ENCODE measurements around the gene PNLDC1.

DNA sequence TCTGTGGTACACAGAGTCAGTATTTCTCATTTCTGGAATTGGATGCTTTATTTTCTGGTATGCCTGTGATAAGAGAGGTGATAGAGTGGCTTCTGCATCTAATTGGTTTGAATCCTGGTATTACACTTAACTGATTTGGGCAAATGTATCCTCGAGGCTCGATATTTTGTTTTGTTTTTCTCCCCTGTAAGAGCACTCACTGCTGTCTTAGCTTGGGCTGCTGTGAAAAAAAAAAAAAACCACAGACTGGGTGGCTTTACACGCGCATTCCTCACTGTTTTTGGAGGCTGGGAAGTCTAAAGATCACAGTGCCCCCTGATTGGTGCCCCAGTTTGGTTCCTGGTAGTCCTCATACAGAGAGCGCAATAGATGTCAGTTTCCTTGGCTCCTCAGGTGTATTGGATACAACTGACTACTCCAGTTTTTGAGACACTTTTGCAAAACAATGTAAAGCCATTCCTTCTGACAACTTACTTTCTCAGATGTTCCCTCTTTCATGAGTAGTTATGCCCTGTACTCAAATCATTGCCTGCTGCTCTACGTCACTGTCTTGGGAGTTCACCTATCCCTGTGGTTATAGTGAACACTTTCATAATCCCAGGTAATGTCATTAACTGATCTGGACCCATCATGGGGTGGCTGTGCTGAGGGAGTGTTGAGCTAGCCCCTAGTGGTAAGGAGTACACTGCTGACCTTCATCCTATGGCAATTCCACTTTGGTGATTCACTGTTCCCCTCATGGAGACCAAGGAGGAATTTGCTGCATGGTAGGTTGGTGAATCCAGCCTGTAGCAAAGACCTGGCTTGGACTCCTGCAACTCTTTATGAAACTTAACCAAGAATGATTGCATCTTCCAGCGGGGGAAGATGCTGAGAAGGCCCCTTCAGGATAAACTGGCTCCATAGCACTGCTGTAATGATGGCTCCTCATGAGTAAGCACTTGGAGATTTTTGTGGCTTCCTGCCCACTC lies 41.8 kb upstream of the PNLDC1 start:
- TF ChIP-seq, protein P1, sequence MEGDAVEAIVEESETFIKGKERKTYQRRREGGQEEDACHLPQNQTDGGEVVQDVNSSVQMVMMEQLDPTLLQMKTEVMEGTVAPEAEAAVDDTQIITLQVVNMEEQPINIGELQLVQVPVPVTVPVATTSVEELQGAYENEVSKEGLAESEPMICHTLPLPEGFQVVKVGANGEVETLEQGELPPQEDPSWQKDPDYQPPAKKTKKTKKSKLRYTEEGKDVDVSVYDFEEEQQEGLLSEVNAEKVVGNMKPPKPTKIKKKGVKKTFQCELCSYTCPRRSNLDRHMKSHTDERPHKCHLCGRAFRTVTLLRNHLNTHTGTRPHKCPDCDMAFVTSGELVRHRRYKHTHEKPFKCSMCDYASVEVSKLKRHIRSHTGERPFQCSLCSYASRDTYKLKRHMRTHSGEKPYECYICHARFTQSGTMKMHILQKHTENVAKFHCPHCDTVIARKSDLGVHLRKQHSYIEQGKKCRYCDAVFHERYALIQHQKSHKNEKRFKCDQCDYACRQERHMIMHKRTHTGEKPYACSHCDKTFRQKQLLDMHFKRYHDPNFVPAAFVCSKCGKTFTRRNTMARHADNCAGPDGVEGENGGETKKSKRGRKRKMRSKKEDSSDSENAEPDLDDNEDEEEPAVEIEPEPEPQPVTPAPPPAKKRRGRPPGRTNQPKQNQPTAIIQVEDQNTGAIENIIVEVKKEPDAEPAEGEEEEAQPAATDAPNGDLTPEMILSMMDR (IDR thresholded peaks at IDR 0.05): no peak
- no peak for TF ChIP-seq POLR2A (IDR thresholded peaks at IDR 0.05)

Measured in heart left ventricle (tissue), 13 donors.